ENCODE data around the gene TRMT112. TPM values are rescaled to one million over a fixed set of nuclear protein-coding genes. Genes with fewer than 3 reads are reported as not detected.
A peak's percentile ranks its signal among the peaks of the same experiment; 100 is the strongest.

TRMT112 gene
- total RNA-seq, 4 donors from 2014 or later: 228 to 435 (median 237) TPM

DNA sequence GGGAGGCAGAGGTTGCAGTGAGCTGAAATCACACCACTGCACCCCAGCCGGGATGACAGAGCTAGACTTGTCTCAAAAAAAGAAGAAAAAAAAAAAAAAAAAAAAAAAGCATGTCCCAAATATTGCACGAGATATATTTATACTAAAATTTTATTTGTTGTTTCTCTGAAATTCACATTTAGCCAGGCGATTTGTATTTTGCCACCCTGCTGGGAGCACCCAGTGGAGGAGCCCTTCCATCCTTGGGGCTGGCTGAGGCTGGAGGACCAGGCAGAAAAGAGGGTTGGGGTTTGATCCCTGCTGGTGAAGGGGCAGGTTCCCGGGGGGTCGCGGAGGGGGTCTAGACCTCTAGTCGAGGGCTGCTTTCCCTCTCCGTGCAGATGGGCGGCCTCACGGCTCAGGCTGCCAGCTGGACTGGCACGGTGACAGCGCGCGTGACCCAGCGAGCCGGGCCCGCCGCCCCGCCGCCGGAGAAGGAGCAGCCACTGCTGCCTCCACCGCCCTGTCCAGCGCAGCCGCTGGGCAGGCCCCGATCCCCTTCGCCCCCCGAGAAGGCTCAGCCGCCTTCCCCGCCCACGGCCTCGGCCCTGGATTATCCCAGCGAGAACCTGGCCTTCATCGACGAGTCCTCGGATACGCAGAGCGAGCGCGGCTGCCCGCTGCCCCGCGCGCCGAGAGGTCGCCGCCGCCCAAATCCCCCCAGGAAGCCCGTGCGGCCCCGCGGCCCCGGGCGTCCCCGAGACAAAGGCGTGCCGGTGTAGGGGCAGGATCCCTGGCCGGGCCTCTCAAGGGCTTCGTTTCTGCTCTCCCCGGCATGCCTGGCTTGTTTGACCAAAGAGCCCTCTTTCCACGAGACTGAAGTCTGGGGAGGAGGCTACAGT lies 18.2 kb downstream of the TRMT112 start:
- Histone ChIP-seq H3K36me3 (no peaks in the 10 kb centered on the region), H3K27ac (peak overlapping the region; percentile 26 to 82 (median 42)), H3K4me3 (replicated peaks in 1 of 3) (peak overlapping the region in 1 of 3 donors; percentile 40), H3K9me3 (no peaks in the 10 kb centered on the region), H3K4me1 (peaks cover 32 to 42% of the 10 kb centered on the region in 2 donors), H3K27me3 (no peaks in the 10 kb centered on the region)
- TF ChIP-seq, protein P1, sequence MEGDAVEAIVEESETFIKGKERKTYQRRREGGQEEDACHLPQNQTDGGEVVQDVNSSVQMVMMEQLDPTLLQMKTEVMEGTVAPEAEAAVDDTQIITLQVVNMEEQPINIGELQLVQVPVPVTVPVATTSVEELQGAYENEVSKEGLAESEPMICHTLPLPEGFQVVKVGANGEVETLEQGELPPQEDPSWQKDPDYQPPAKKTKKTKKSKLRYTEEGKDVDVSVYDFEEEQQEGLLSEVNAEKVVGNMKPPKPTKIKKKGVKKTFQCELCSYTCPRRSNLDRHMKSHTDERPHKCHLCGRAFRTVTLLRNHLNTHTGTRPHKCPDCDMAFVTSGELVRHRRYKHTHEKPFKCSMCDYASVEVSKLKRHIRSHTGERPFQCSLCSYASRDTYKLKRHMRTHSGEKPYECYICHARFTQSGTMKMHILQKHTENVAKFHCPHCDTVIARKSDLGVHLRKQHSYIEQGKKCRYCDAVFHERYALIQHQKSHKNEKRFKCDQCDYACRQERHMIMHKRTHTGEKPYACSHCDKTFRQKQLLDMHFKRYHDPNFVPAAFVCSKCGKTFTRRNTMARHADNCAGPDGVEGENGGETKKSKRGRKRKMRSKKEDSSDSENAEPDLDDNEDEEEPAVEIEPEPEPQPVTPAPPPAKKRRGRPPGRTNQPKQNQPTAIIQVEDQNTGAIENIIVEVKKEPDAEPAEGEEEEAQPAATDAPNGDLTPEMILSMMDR (IDR thresholded peaks at IDR 0.05): peak in 1 of 6 experiments; percentile 13
- TF ChIP-seq POLR2A (IDR thresholded peaks at IDR 0.05): peak in 1 of 2 donors; percentile 51
- DNase-seq: peak; percentile 83
- 7 to 11% methylated on average over 24 to 27 of the region's 60 CpGs for WGBS, 2 donors
- intact Hi-C loops (cut with DNase I): no loop called here

DNA sequence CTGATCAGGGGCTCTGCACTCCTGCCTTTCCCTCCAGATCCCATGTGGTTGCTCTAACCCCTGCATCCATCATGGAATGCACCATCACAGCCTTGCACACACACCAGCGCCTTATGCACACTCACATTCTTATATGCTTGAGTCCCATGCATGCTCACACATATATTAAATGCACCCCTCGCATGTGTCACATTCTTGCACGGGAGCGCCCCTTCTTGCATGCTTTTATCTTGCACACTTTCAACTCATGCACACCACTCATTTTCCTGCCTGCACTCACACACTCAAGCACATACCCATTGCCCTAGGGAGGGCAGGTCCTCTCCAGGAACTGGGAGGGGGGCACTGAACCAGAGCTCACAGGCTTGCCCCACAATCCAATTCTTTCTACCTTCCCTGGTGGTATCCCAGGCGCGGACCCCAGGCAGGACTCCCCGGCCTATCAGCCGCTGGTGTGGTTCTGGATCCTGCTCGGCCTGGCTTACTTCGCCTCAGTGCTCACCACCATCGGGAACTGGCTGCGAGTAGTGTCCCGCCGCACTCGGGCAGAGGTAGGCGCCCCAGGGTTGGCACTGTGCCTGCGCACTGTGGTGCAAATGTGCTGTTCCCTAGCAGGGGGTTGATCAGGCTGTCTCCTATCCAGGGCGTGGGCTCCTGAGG lies 19.5 kb downstream of the TRMT112 start:
- no peak for TF ChIP-seq POLR2A (IDR thresholded peaks at IDR 0.05)
- TF ChIP-seq, protein P1 (IDR thresholded peaks at IDR 0.05): no peak
- intact Hi-C loops (cut with DNase I): no loop called here
- peak; percentile 95 to 96 for DNase-seq
- Histone ChIP-seq H3K4me1 (peaks cover 26 to 33% of the 10 kb centered on the region in 2 donors), H3K9me3 (no peaks in the 10 kb centered on the region), H3K36me3 (no peaks in the 10 kb centered on the region), H3K27ac (peak overlapping the region in 1 of 3 donors; percentile 48), H3K4me3 (replicated peaks in 1 of 3) (no peak overlapping the region), H3K27me3 (peaks cover 1% of the 10 kb centered on the region)
- WGBS, 2 donors: 17 to 26% methylated on average over 11 to 17 of the region's 18 CpGs

DNA sequence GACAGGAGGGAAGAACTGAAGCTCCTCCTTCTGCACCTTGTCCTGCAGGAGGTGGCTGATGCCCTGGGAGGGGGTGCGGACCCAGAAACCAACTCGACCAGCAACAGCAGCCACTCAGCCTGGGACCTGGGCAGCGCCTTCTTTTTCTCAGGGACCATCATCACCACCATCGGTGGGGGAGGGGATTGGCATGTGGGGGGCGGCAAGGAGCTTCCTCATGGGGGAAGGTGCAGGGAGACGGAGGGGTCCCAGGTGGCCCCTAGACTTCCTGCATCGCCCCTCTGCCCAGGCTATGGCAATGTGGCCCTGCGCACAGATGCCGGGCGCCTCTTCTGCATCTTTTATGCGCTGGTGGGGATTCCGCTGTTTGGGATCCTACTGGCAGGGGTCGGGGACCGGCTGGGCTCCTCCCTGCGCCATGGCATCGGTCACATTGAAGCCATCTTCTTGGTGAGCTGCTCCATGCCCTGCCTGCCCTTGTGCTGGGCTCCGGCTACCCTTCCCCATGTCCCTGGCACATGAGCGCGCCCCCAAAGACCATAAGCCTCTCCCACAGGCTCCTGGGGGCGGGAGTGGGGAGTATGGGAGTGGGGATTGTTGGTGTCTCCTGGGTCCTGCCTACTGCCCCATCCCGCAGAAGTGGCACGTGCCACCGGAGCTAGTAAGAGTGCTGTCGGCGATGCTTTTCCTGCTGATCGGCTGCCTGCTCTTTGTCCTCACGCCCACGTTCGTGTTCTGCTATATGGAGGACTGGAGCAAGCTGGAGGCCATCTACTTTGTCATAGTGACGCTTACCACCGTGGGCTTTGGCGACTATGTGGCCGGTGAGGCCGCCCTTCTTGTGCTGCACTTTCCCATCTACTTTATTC lies 20.3 kb downstream of the TRMT112 start:
- H3K9me3 ChIP-seq: no peaks in the 10 kb centered on the region
- H3K4me3 ChIP-seq (replicated peaks in 1 of 3): no peak overlapping the region
- peaks cover 5% of the 10 kb centered on the region for H3K27me3 ChIP-seq
- peaks cover 26 to 40% of the 10 kb centered on the region in 2 donors for H3K4me1 ChIP-seq
- TF ChIP-seq, protein P1 (IDR thresholded peaks at IDR 0.05): no peak
- no peak for TF ChIP-seq POLR2A (IDR thresholded peaks at IDR 0.05)
- intact Hi-C loops (cut with DNase I): no loop called here
- DNase-seq: no peak
- H3K36me3 ChIP-seq: no peaks in the 10 kb centered on the region
- 38 to 39% methylated on average over 11 to 21 of the region's 34 CpGs for WGBS, 2 donors
- no peak overlapping the region for H3K27ac ChIP-seq

DNA sequence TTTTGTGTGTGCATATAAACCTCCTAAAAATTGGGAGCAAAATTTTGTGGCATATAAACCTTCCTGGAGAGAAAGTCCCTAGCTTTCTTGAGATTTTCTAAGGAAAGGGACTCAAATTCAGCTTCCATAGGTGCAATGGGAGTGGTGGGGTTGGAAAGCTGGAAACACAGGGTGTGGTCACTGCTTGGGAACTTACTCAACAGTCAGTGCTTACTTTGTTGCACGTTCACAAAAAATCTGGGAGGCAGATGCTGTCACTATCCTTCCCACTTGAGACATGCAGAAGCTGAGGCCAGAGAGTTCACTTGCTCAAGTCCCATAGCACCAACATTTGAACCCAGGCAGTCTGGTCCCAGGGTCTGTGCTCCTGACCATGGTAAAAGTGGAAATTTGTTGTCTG lies 21.1 kb downstream of the TRMT112 start:
- H3K27ac ChIP-seq: no peak overlapping the region
- H3K27me3 ChIP-seq: peaks cover 5% of the 10 kb centered on the region
- H3K4me3 ChIP-seq (replicated peaks in 1 of 3): no peak overlapping the region
- peaks cover 26 to 48% of the 10 kb centered on the region in 2 donors for H3K4me1 ChIP-seq
- intact Hi-C loops (cut with DNase I): no loop called here
- no peaks in the 10 kb centered on the region for H3K36me3 ChIP-seq
- 50 to 83% methylated on average over 1 of the region's 1 CpG for WGBS, 2 donors
- TF ChIP-seq, protein P1 (IDR thresholded peaks at IDR 0.05): no peak
- TF ChIP-seq POLR2A (IDR thresholded peaks at IDR 0.05): no peak
- no peak for DNase-seq
- H3K9me3 ChIP-seq: no peaks in the 10 kb centered on the region

Measured in thyroid gland (tissue), 4 donors.